T-helper 22 cell (primary cell): ENCODE data around the gene USP15.
"Not testable (repeated sequence)": the region's sequence is repeated elsewhere in the genome, so short reads cannot be mapped to it uniquely, and the experiment has no call there.

Experiments used
- DNase-seq: peaks from one replicate; pipeline ENCODE4 v3.0.0-alpha.2; 2020; ENCODE audit warnings: low read depth

USP15 gene

GRCh38 chr12:62458626-62459025, 198.4 kb downstream of the USP15 start:
- DNase-seq, result no peak

- DNase-seq, result no peak
These were observed 199.8 kb downstream of the USP15 start for GRCh38 chr12:62459976-62460375.

DNA sequence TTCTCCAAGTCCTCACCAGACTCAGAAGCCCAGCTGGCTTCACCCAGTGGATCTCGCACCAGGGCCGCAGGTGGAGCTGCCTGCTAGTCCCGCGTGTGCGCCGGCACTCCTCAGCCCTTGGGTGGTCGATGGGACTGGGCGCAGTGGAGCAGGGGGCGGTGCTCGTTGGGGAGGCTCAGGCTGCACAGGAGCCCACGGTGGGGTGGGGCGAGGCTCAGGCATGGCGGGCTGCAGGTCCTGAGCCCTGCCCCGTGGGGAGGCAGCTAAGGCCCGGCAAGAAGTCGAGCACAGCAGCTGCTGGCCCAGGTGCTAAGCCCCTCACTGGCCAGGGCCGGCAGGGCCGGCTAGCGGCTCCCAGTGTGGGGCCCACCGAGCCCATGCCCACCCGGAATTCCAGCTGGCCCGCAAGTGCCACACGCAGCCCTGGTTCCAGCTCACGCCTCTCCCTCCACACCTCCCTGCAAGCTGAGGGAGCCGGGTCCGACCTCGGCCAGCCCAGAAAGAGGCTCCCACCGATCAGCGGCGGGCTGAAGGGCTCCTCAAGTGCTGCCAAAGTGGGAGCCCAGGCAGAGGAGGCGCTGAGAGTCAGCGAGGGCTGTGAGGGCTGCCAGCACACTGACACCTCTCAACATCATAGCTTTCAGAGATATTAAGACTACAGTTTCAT, 201.1 kb downstream of the USP15 start:
- DNase-seq, result not testable (repeated sequence)

- not testable (repeated sequence) for DNase-seq
These were observed 203.0 kb downstream of the USP15 start for GRCh38 chr12:62463252-62463651.
